HAP-1 (cell line): ENCODE results near the gene HOXC5.
"Not testable (repeated sequence)": the region's sequence is repeated elsewhere in the genome, so short reads cannot be mapped to it uniquely, and the experiment has no call there.

Source experiments
- DNase-seq, 2 experiments: peaks; one replicate each; pipeline ENCODE4 v3.0.0-alpha.2; 2016 to 2020; ENCODE audit warnings: low spot score in 2 of 2
- H3K27me3 ChIP-seq: fragments of 250-450 bp; sonication (Bioruptor Pico); 2 replicates; pipeline ENCODE4 v1.5.1; 2020; ENCODE audit warnings: low read depth, mild to moderate bottlenecking, moderate library complexity
- H3K36me3 ChIP-seq: fragments of 250-450 bp; sonication (Bioruptor Pico); replicated peaks from 2 replicates; pipeline ENCODE4 v1.5.1; 2020; ENCODE audit warnings: mild to moderate bottlenecking
- H3K4me1 ChIP-seq: fragments of 250-450 bp; sonication (Bioruptor Pico); 2 replicates; pipeline ENCODE4 v1.5.1; 2020; ENCODE audit warnings: mild to moderate bottlenecking
- H3K4me3 ChIP-seq: fragments of 250-450 bp; sonication (Bioruptor Pico); 2 replicates; pipeline ENCODE4 v1.5.1; 2020; ENCODE audit warnings: mild to moderate bottlenecking, moderate library complexity
- H3K9me3 ChIP-seq: fragments of 250-450 bp; sonication (Bioruptor Pico); 2 replicates; pipeline ENCODE4 v1.5.1; 2020; ENCODE audit warnings: mild to moderate bottlenecking, moderate library complexity
- in situ Hi-C: fragments of 300-500 bp; cut with MboI; formaldehyde crosslinking; loops from 3 replicates; pipeline ENCODE4 v1.14.3; 2020; ENCODE audit warnings: low sequenced_read_pairs, inconsistent platforms, mixed read lengths

The HOXC5 gene

GRCh38 chr12:54060975-54061778, 28.3 kb downstream of the HOXC5 start:
- no peak for DNase-seq
- Histone ChIP-seq H3K36me3 (no peaks in the 10 kb centered on the region), H3K4me3 (no peak overlapping the region), H3K9me3 (no peaks in the 10 kb centered on the region), H3K4me1 (no peaks in the 10 kb centered on the region), H3K27me3 (peaks cover 71% of the 10 kb centered on the region)
- in situ Hi-C loops = no loop called here

GRCh38 chr12:54065677-54066076, 32.8 kb downstream of the HOXC5 start:
- Histone ChIP-seq H3K36me3 (no peaks in the 10 kb centered on the region), H3K4me1 (no peaks in the 10 kb centered on the region), H3K27me3 (peaks cover 46% of the 10 kb centered on the region), H3K9me3 (no peaks in the 10 kb centered on the region), H3K4me3 (no peak overlapping the region)
- in situ Hi-C loops = no loop called here
- no peak for DNase-seq

GRCh38 chr12:54066408-54066807, 33.6 kb downstream of the HOXC5 start:
- no peak for DNase-seq
- Histone ChIP-seq H3K4me3 (no peak overlapping the region), H3K27me3 (peaks cover 44% of the 10 kb centered on the region), H3K9me3 (no peaks in the 10 kb centered on the region), H3K36me3 (no peaks in the 10 kb centered on the region), H3K4me1 (no peaks in the 10 kb centered on the region)
- in situ Hi-C loops = no loop called here

GRCh38 chr12:54068418-54069070, 35.7 kb downstream of the HOXC5 start:
- DNase-seq = no peak
- no peaks in the 10 kb centered on the region for H3K4me1 ChIP-seq
- H3K27me3 ChIP-seq = peaks cover 29% of the 10 kb centered on the region
- no peaks in the 10 kb centered on the region for H3K9me3 ChIP-seq
- H3K36me3 ChIP-seq = no peaks in the 10 kb centered on the region
- in situ Hi-C loops = no loop called here
- no peak overlapping the region for H3K4me3 ChIP-seq

- Histone ChIP-seq H3K36me3 (no peaks in the 10 kb centered on the region), H3K4me1 (no peaks in the 10 kb centered on the region), H3K27me3 (peaks cover 15% of the 10 kb centered on the region; the same call in 1 of the 2 replicates), H3K4me3 (no peak overlapping the region), H3K9me3 (no peaks in the 10 kb centered on the region)
- in situ Hi-C loops = no loop called here
- no peak for DNase-seq
Observed at GRCh38 chr12:54071942-54072341, 39.1 kb downstream of the HOXC5 start.

GRCh38 chr12:54074308-54074707, 41.5 kb downstream of the HOXC5 start:
- in situ Hi-C loops = no loop called here
- H3K4me3 ChIP-seq = no peak overlapping the region
- H3K4me1 ChIP-seq = no peaks in the 10 kb centered on the region
- H3K27me3 ChIP-seq = peaks cover 15% of the 10 kb centered on the region; the same call in 1 of the 2 replicates
- H3K36me3 ChIP-seq = no peaks in the 10 kb centered on the region
- no peak for DNase-seq
- H3K9me3 ChIP-seq = no peaks in the 10 kb centered on the region

GRCh38 chr12:54075409-54075808, 42.6 kb downstream of the HOXC5 start:
- in situ Hi-C loops = no loop called here
- Histone ChIP-seq H3K36me3 (no peaks in the 10 kb centered on the region), H3K27me3 (peaks cover 15% of the 10 kb centered on the region; the same call in 1 of the 2 replicates), H3K4me1 (no peaks in the 10 kb centered on the region), H3K9me3 (no peaks in the 10 kb centered on the region), H3K4me3 (no peak overlapping the region)
- DNase-seq = no peak

- in situ Hi-C loops = no loop called here
- no peaks in the 10 kb centered on the region for H3K9me3 ChIP-seq
- no peaks in the 10 kb centered on the region for H3K36me3 ChIP-seq
- H3K4me1 ChIP-seq = no peaks in the 10 kb centered on the region
- H3K27me3 ChIP-seq = peaks cover 11% of the 10 kb centered on the region; the same call in 1 of the 2 replicates
- no peak overlapping the region for H3K4me3 ChIP-seq
- no peak for DNase-seq
Observed at GRCh38 chr12:54075974-54076373, 43.1 kb downstream of the HOXC5 start.

- H3K4me3 ChIP-seq, DNase-seq, H3K27me3 ChIP-seq, H3K4me1 ChIP-seq, H3K9me3 ChIP-seq, H3K36me3 ChIP-seq, in situ Hi-C loops: not testable (repeated sequence)
Observed at GRCh38 chr12:54077843-54078242, 45.0 kb downstream of the HOXC5 start.

GRCh38 chr12:54079115-54079514, 46.3 kb downstream of the HOXC5 start:
- H3K27me3 ChIP-seq, DNase-seq, H3K4me1 ChIP-seq, H3K36me3 ChIP-seq, H3K4me3 ChIP-seq, H3K9me3 ChIP-seq, in situ Hi-C loops: not testable (repeated sequence)

GRCh38 chr12:54080008-54080924, 47.4 kb downstream of the HOXC5 start:
- in situ Hi-C loops = not testable (repeated sequence)

GRCh38 chr12:54081053-54081514, 48.2 kb downstream of the HOXC5 start:
- H3K27me3 ChIP-seq, H3K4me3 ChIP-seq, in situ Hi-C loops, H3K9me3 ChIP-seq, H3K4me1 ChIP-seq, H3K36me3 ChIP-seq: not testable (repeated sequence)
- peak in 1 of 2 experiments; percentile 16 for DNase-seq

More at GRCh38 chr12:54080008-54080924, 47.4 kb downstream of the HOXC5 start:
- not testable (repeated sequence) for H3K9me3 ChIP-seq, DNase-seq, H3K27me3 ChIP-seq, H3K4me3 ChIP-seq, H3K36me3 ChIP-seq, H3K4me1 ChIP-seq

- H3K27me3 ChIP-seq, in situ Hi-C loops, H3K36me3 ChIP-seq, H3K4me1 ChIP-seq, H3K9me3 ChIP-seq, H3K4me3 ChIP-seq, DNase-seq: not testable (repeated sequence)
Observed at GRCh38 chr12:54081581-54082396, 48.9 kb downstream of the HOXC5 start.
